ENCODE data around the gene CLTCL1.
"Not testable (repeated sequence)": the region's sequence is repeated elsewhere in the genome, so short reads cannot be mapped to it uniquely, and the experiment has no call there.

CLTCL1 gene

DNA sequence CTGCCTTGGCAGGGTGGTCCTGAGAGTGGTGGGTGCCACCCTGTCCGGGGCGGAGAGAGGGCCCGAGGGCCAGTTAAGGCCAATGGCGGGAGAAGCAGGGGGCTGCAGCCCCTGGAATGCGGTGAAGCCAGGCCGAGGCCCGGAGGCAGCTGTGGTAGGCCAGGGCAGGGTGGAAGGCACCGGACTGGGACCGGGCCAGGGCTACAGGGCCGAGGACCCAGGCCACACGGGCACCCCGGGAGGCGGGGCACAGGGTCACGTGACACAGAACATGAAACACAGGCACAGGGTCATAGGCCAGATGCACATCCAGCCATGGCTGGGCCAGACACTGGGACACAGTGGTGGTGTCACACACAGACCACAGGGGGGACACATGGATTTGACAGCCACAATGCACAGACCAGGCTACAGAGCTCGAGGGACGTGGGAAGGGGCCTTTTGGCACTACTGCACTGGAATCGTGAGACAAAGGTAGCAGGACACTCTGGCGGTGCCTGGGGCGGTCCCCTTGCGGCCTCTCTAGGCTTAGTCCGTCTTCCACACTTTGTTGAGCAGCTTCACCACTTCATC is 115.8 kb downstream of the CLTCL1 start:
- no peak for DNase-seq (ENCODE audit: low read depth)

DNA sequence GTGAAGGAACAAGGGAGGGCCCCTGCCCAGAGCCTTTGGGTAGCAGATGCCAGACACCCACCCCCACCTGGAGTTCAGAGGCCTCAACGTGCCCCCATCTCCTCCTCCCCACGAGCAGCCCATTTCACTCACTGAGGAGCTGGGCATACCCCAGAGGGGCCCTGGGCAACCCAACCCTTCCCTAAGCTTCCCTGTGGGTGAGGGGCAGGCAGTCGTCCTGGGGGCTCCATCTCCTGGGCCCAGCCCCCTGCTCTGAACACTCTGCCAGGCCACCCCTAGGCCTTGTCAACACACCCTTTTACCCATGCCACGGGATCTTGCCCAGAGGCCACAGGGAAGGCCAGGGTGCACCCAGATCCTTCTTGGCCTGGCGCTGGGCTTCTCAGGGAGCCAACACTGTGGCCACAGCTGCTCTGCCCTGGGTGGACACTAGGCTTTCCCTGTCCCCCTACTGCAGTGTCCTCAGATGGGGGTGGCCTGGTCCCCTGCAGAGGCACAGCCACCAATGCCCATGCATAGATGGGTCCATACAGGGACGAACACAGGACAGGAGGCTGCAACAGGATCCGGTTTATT is 116.4 kb downstream of the CLTCL1 start:
- no peak for DNase-seq (ENCODE audit: low read depth)

DNA sequence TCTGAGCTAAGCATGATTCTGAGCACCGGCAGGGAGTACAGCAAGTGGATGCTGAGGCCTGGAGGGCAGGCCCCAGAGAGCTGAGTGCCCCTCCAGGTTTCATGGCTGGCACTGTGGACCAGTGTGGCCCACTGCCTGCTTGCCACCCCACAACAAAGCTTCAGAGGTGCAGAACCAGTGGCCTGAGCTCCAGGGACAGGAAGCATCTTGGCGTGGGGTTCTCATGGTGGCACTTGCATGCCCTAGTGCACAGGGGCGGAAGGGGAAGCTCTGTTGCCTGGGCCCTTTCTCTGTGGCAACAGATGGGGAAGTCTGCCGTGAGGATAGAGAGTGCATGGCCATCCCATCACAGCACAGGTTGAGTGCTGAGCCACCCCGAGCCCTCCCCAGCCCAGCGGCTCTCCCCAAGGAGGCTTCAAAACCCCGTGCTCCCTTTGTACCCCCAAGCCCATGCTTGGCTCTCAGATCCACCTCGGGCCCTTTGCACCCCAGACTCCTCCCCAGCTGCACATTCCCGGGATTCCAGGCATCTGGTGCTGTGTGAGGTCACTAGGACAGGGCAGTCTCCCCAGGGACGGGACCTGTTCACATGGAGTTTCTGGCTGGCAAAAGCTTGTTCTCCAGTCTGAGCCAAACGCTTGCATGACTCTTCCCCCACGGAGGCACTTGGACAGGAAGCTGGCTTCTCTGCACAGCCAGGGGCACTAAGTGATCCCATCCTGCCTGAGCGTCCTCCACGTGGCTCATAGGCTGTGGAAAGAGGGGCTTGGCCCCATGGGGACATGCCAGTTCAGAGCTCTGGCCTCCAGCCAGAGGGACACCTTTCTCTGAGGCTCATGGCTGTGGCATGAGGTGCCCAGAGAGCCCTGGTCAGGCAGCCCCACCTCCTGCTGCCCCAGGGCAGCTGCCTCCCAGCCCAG is 117.2 kb downstream of the CLTCL1 start:
- DNase-seq (ENCODE audit: low read depth) = peak; percentile 61

GRCh38 chr22:19173047-19174035 is 118.2 kb downstream of the CLTCL1 start:
- no peak for DNase-seq (ENCODE audit: low read depth)

DNA sequence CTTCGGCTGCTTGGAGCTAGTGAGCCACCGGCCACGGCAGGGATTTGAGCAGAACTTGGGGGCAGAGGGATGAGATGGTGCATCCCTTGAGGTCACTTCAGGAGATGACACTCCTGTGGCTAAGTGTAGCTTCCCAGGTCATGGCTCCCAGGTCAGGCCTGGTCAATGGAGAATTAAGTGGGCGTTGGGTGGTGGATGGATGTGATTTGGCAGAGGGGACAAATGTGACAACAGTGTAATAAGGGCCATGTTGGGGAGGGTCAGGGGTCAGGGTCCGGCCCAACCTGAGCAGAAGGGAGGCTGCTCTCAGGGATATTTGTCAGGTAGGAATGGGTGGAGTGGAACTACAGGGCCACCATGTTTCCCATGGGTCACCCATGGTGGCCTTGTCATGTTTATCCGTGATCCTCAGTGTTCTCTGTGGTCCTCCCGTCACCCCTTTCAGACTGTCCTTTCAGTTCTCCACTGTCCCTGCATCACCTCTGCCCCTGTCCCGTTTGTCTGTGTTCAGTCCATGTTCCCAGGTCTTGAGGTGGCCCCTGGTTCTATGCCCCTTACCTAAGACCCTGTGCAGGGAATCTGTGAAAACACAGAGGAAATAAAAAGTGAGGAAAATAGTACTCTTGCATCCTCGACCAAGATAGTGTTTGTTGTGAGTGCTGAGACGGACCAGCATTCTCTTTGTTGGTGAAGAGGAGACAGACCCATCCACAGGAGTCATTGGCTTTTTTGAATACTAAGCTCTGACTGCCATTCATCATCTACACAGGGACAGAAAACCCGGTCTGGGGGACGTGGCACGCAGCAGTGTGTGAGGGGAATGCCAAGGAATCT is 119.1 kb downstream of the CLTCL1 start:
- no peak for DNase-seq (ENCODE audit: low read depth)

DNA sequence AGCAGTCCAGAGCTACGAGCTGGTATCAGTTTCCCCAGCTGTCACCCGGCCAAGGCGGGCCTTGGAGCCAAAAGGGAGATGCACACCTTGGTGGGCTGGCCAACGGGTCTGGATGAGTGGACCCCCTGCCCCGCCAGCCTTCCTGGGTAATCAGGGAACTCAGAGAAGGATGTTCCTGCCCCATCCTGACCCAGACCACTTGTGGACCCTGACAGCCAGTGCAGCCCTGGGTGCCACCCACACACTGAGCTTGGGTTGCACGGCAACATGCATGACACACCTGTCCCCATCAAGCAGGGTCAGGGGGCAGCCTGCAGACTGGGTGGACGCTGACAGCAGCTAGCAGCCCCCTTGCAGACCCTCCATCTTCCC is 121.6 kb downstream of the CLTCL1 start:
- DNase-seq (ENCODE audit: low read depth) = no peak

DNA sequence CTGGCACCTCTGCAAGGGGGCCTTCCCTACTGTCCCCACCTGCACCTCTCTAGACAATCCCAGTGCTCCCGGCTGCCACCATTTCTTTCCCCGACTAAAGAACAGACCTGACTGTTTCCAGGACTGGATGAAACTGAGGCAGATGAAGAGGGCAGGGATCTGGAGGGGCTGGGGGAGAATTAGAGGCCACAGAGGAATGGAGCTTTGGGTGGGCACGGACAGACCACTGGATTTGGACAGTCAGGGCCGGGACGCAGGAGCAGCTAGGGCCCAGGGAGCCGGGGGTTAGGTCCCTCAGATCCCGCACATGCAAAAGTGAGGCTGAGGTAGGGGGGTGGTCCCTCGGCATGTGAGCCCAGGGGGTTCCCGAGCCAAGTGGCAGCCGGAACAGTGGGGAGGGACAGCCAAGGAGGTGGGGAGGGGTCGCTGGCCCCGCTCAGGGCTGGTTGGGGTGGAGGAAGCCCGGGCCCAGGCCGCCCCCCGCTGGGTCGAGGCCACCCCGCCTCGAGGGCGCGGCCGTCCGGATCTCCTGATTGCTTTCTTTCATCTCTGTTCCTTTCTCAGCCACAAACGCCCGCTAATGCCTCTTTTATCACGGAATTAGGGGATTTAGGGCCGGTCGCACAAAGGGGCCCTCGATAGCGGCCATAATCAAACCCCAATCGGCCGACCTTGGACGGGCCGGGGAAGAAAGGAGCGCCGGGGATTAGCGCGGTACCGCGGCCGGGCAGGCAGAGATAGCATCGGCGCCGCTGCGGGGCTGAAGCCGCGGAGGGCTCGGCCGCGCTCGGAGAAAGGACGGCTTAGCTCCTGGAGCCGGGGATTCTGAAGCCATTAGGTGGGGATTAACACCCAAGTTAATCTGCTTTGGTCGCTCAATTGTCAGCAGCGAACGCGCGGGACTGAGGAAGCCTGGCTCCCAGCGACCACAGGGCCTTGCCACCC is 122.2 kb downstream of the CLTCL1 start:
- no peak for DNase-seq (ENCODE audit: low read depth)

- no peak for DNase-seq (ENCODE audit: low read depth)
These were observed 123.2 kb downstream of the CLTCL1 start for GRCh38 chr22:19168088-19168890.

DNA sequence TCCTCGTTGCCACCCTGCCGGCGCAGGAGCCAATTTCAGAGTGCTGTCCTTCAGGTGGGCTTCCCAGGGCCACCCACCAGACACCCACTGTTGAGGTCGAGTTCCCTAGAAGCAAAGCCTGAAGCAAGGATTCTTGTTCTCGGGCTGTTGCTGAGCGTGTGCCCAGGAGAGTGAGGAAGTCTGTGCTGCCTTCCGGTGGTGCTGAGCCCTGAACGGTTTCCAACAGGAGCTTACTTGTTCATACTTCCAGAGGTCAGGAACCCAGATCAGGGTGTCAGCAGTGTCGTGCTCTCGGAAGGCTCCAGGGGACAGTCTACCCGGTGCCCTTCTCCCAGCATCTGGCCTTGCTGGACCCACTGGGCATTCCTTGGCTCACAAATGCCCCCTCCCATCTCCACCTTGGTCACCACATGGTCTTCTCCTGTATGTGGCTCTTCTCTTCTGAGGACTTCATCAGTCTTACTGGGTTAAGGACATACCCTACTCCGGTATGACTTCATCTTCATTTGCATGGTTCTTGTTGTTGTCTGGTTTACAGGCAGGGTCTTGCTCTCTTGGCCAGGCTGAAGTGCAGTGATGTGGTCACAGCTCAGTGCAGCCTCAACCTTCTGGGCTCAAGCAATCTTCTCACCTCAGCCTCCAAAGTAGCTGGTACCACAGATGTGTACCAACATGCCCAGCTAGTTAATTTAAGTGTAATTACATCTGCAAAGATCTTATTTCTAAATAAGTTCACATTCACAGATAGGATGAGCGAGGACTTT is 124.2 kb downstream of the CLTCL1 start:
- no peak for DNase-seq (ENCODE audit: low read depth)

- no peak for DNase-seq (ENCODE audit: low read depth)
These were observed 125.1 kb downstream of the CLTCL1 start for GRCh38 chr22:19166421-19166820.

GRCh38 chr22:19164425-19164824 is 127.1 kb downstream of the CLTCL1 start:
- no peak for DNase-seq (ENCODE audit: low read depth)

- DNase-seq (ENCODE audit: low read depth) = not testable (repeated sequence)
These were observed 132.9 kb downstream of the CLTCL1 start for GRCh38 chr22:19158649-19159048.

DNA sequence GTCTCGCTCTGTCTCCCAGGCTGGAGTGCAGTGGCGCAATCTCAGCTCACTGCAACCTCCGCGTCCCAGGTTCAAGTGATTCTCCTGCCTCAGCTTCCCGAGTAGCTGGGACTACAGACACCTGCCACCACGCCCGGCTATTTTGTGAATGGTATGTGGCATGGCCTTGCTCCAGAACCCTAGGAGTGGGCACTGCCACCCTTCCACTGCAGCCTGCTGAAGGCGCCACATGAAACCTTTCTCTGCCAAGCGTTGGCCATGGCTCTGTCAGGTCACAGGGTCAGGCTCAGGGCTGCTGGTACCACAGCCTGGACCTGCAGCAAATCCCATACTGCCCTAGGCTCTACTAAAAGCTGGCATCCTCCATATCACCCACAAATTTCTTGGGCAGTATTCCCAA is 135.4 kb downstream of the CLTCL1 start:
- not testable (repeated sequence) for DNase-seq (ENCODE audit: low read depth)

DNA sequence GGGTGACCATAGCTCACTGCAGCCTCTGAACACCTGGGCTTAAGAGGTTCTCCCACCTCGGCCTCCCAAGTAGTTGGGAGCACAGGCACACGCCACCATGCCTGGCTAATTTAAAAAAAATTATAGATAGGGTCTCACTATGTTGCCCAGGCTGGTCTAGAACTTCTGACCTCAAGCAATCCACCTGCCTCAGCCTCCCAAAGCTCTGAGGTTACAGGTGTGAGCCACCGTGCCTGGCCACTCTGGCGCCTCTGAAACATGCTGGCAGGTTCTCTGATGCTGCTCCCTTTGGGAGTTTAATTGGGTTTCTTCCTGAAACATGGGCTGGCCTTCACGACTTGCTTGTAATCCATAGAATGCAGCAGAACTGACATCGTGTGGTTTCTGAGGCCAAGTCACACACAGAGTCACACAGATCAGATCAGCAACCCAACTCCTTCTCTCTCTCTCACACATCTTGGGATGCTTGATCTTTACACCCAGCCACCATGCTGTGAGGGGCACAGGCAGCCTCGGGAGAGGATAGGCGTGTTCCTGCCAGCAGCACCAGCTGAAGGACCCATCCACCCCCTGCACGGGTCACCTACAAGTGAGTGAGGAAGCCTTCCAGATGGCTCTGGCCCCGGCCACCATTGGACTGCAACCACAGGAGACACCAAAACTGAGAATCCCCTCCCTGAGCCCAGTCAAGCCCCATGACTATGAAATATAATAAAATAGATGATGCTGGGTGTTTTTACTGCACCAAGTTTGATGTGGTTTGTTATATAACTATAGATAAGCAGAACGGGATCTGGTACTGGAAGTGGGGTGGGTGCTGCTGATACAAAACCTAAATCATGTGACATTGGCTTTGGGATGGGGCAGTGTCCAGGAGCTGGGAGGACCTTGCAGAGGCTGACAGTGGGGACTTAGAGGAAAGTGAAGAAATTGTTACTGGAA is 138.3 kb downstream of the CLTCL1 start:
- DNase-seq (ENCODE audit: low read depth) = no peak

- DNase-seq (ENCODE audit: low read depth) = no peak
These were observed 140.0 kb downstream of the CLTCL1 start for GRCh38 chr22:19151329-19152191.
